Glutamatergic neuron (in vitro differentiated cells): ENCODE measurements around the gene SLX9. TPM values are rescaled to one million over a fixed set of nuclear protein-coding genes. Genes with fewer than 3 reads are reported as not detected.
"Not testable (repeated sequence)": the region's sequence is repeated elsewhere in the genome, so short reads cannot be mapped to it uniquely, and the experiment has no call there.

Experiments used
- DNase-seq: peaks from one replicate; pipeline ENCODE4 v3.0.0; 2022
- H3K27ac Mint-ChIP-seq: one replicate; pipeline ENCODE4 v1.8.0; 2020; ENCODE audit warnings: mild to moderate bottlenecking, mixed read lengths, inconsistent platforms; ENCODE audit not compliant: unreplicated experiment
- H3K27me3 Mint-ChIP-seq: one replicate; pipeline ENCODE4 v1.8.0; 2020; ENCODE audit warnings: mild to moderate bottlenecking, moderate library complexity, mixed read lengths, inconsistent platforms; ENCODE audit not compliant: unreplicated experiment
- H3K36me3 Mint-ChIP-seq: one replicate; pipeline ENCODE4 v1.8.0; 2020; ENCODE audit warnings: mild to moderate bottlenecking, mixed read lengths, inconsistent platforms; ENCODE audit not compliant: unreplicated experiment
- H3K4me1 Mint-ChIP-seq: one replicate; pipeline ENCODE4 v1.8.0; 2020; ENCODE audit warnings: mild to moderate bottlenecking, low read depth, mixed read lengths, inconsistent platforms; ENCODE audit not compliant: unreplicated experiment
- H3K4me3 Mint-ChIP-seq: one replicate; pipeline ENCODE4 v1.8.0; 2020; ENCODE audit warnings: mild to moderate bottlenecking, mixed read lengths, inconsistent platforms; ENCODE audit not compliant: unreplicated experiment
- H3K9me3 Mint-ChIP-seq: one replicate; pipeline ENCODE4 v1.8.0; 2020; ENCODE audit warnings: mild to moderate bottlenecking, moderate library complexity, mixed read lengths, inconsistent platforms; ENCODE audit not compliant: unreplicated experiment
- CTCF ChIP-seq: fragments of 200-600 bp; sonication (generic); IDR thresholded peaks from one replicate; pipeline ENCODE4 v1.5.0; 2021; ENCODE audit not compliant: partially characterized antibody, unreplicated experiment
- total RNA-seq: library from RNA; stranded (reverse); fragmentation: NEBNext Ultra II Directional; extraction: Animal tissue kit (Norgen Biotek cat#: 25700); gene quantifications from one replicate; pipeline ENCODE4 v1.2.1, GENCODE V29; 2021; ENCODE audit not compliant: unreplicated experiment

The SLX9 gene
- total RNA-seq, 1 donor from 2014 or later: 30.7 TPM

- no peak for TF ChIP-seq CTCF
These were observed 27.7 kb upstream of the SLX9 start for GRCh38 chr21:44912158-44912473.

GRCh38 chr21:44912506-44913412, 27.1 kb upstream of the SLX9 start:
- H3K27ac Mint-ChIP-seq: not testable (repeated sequence)

More at GRCh38 chr21:44912158-44912473, 27.7 kb upstream of the SLX9 start:
- Mint-ChIP-seq H3K27me3 (peaks cover 5% of the 10 kb centered on the region), H3K9me3 (peaks cover 1% of the 10 kb centered on the region), H3K4me3 (no peak overlapping the region), H3K4me1 (peaks cover 6% of the 10 kb centered on the region), H3K27ac (no peak overlapping the region), H3K36me3 (no peaks in the 10 kb centered on the region)
- DNase-seq: no peak

GRCh38 chr21:44913425-44914175, 26.2 kb upstream of the SLX9 start:
- Mint-ChIP-seq H3K27me3 (peaks cover 7% of the 10 kb centered on the region), H3K4me1 (peaks cover 5% of the 10 kb centered on the region), H3K9me3 (peaks cover 3% of the 10 kb centered on the region), H3K4me3 (no peak overlapping the region), H3K27ac (no peak overlapping the region), H3K36me3 (no peaks in the 10 kb centered on the region)
- no peak for TF ChIP-seq CTCF
- peak; percentile 9 for DNase-seq

More at GRCh38 chr21:44912506-44913412, 27.1 kb upstream of the SLX9 start:
- not testable (repeated sequence) for H3K27me3 Mint-ChIP-seq, H3K36me3 Mint-ChIP-seq, DNase-seq, H3K9me3 Mint-ChIP-seq, H3K4me1 Mint-ChIP-seq, H3K4me3 Mint-ChIP-seq

GRCh38 chr21:44914176-44914874, 25.5 kb upstream of the SLX9 start:
- Mint-ChIP-seq H3K9me3 (peaks cover 3% of the 10 kb centered on the region), H3K27ac (no peak overlapping the region), H3K4me3 (no peak overlapping the region), H3K27me3 (peaks cover 9% of the 10 kb centered on the region), H3K4me1 (peaks cover 3% of the 10 kb centered on the region), H3K36me3 (no peaks in the 10 kb centered on the region)
- no peak for TF ChIP-seq CTCF
- DNase-seq: peak; percentile 11

- H3K27me3 Mint-ChIP-seq: peaks cover 17% of the 10 kb centered on the region
- H3K4me1 Mint-ChIP-seq: peaks cover 4% of the 10 kb centered on the region
- DNase-seq: no peak
- no peaks in the 10 kb centered on the region for H3K36me3 Mint-ChIP-seq
- H3K27ac Mint-ChIP-seq: no peak overlapping the region
- H3K4me3 Mint-ChIP-seq: no peak overlapping the region
- H3K9me3 Mint-ChIP-seq: peaks cover 6% of the 10 kb centered on the region
- no peak for TF ChIP-seq CTCF
These were observed 22.9 kb upstream of the SLX9 start for GRCh38 chr21:44916965-44917364.
